Peyer's patch (tissue), 4 donors: ENCODE results near the gene EGR4.

Source experiments
- CTCF ChIP-seq, 6 experiments: fragments of 450-650 bp in 4 of 6; fragments of 200-600 bp in 2 of 6; sonication (generic) in 1 of 6; IDR thresholded peaks; one replicate each; pipeline ENCODE4 v1.5.1; 2017 to 2019; ENCODE audit warnings: antibody characterized with exemption in 6 of 6, mild to moderate bottlenecking in 3 of 6, moderate library complexity in 1 of 6
- POLR2A ChIP-seq, 2 donors: fragments of 450-650 bp; IDR thresholded peaks; one replicate each; pipeline ENCODE4 v1.5.1; 2017; ENCODE audit warnings: antibody characterized with exemption in 2 of 2, mild to moderate bottlenecking in 2 of 2, moderate library complexity in 2 of 2

- TF ChIP-seq CTCF (IDR thresholded peaks at IDR 0.05) = no peak
- no peak for TF ChIP-seq POLR2A (IDR thresholded peaks at IDR 0.05)
Observed at GRCh38 chr2:73253901-73254300, 39.4 kb downstream of the EGR4 start.
